ENCODE results near the gene ARRB1.

The ARRB1 gene

DNA sequence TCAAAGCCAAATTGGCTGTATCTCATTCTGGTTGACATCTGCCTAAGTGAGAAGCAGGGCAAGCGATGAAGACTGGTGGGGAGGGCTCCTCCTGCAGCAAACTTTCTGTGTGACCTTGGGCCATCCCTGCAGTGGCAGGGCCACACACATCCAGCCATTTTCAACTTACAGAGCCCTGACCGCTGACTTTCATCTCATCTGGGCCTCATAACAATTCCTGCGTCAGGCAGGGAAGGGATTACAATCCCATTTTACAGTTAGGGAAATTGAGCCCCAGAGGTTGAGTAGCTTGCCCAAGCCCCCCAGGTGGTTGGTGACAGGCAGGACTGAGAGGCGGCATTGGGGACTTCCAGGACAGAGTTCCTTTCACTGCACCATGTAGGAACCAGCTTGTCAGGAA is 89.0 kb downstream of the ARRB1 start:
- WGBS, result 91% methylated on average over 4 of the region's 4 CpGs
- H3K9ac ChIP-seq (ENCODE audit: low read depth, low read length), result no peak overlapping the region
- H3K27ac ChIP-seq (ENCODE audit: low read depth, low read length), result no peak overlapping the region

DNA sequence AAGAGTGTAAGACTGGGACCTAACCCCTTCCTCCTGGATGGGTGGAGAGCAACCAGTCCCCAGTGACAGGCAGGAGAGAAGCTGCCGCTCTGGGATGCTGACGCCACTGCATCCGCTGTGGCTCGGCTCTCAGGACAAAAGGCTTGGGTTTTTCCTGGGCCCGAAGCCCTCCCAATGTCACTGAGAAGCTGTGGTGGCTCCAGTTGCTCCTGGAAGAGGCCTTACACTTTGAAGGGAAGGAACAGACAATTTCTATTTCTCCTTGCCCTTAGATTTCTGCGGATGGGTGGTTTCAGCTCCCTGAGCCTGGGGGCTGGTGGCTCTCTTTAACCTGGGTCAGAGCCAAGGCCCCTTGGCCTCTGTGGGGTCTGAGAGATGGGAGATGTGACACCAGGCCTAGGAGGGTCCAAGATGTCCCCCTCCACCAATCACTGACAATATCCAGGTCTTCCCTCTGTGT is 89.5 kb downstream of the ARRB1 start:
- Histone ChIP-seq H3K4me1 (ENCODE audit: insufficient read depth, low read length) (no peaks in the 10 kb centered on the region), H3K27me3 (ENCODE audit: insufficient read depth, low read length) (peaks cover 3% of the 10 kb centered on the region; the same call in 1 of the 2 replicates), H3K9me3 (ENCODE audit: insufficient read depth, low read depth, low read length) (no peaks in the 10 kb centered on the region), H3K27ac (ENCODE audit: low read depth, low read length) (no peak overlapping the region), H3K4me3 (ENCODE audit: low read length) (no peak overlapping the region), H3K9ac (ENCODE audit: low read depth, low read length) (no peak overlapping the region), H3K36me3 (ENCODE audit: insufficient read depth, low read length) (no peaks in the 10 kb centered on the region; the same call in 1 of the 2 replicates)
- WGBS, result 83% methylated on average over 6 of the region's 6 CpGs

More for the DNA sequence above, 89.0 kb downstream of the ARRB1 start:
- Histone ChIP-seq H3K4me1 (ENCODE audit: insufficient read depth, low read length) (no peaks in the 10 kb centered on the region), H3K36me3 (ENCODE audit: insufficient read depth, low read length) (no peaks in the 10 kb centered on the region; the same call in 1 of the 2 replicates), H3K9me3 (ENCODE audit: insufficient read depth, low read depth, low read length) (no peaks in the 10 kb centered on the region), H3K4me3 (ENCODE audit: low read length) (no peak overlapping the region), H3K27me3 (ENCODE audit: insufficient read depth, low read length) (peaks cover 3% of the 10 kb centered on the region; the same call in 1 of the 2 replicates)

DNA sequence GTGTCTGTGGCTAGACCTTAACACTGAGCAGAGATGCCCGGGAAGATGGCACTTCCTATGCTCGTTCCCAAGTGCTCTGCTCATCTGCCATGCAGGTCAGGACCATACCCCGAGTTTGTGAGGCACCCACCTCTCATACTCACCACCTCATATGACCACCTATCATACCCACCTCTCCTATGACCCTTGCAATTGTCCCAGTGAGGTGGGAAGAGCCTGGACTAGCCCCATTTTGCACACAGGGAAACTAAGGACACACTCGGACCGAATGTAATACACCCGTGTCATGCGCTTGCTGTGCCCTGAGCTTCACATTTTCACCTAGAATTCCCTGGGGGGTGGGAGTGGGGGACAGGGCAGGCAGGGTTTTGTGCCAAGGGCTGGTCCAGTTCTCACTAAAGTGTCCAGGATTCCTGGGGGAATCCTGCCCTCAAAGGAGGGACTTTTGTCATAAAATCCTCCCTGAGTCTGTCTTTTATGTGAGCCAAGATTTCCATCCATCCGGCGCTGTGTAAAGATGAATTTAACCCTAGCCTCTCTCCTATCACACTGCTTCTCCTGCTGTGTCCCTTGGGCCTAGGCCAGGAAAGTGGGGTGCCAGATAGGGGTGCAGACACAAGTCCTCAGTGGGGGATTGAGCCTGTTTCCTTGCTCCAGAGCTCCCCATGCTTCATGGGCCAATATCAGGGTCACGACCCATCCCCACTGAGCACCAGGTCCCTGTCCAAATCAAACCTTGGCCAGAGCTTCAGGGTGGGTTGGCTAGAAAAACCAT is 90.9 kb downstream of the ARRB1 start:
- WGBS, result 70% methylated on average over 10 of the region's 10 CpGs
- Histone ChIP-seq H3K27me3 (ENCODE audit: insufficient read depth, low read length) (peaks cover 3% of the 10 kb centered on the region; the same call in 1 of the 2 replicates), H3K36me3 (ENCODE audit: insufficient read depth, low read length) (no peaks in the 10 kb centered on the region)

DNA sequence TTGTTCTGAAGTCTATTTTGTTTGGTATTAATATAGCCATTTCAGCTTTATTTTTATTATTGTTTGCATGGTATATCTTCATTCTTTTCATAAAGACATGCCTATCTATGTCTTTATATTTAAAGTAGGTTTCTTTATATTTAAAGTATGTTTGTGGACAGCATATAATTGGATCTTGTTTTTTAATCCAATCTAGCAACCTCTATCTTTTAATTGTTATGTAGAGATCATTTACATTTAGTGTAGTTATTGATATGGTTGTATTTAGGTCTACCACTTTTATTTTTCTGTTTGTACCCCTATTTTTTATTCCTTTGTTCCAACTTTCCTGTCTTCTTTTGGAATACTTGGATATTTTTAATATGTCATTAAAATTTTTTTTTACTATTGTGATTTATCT is 97.1 kb downstream of the ARRB1 start:
- H3K4me3 ChIP-seq (ENCODE audit: low read length), result no peak overlapping the region
- no peak overlapping the region for H3K27ac ChIP-seq (ENCODE audit: low read depth, low read length)
- H3K9ac ChIP-seq (ENCODE audit: low read depth, low read length), result no peak overlapping the region
- H3K9me3 ChIP-seq (ENCODE audit: insufficient read depth, low read depth, low read length), result peaks cover 4% of the 10 kb centered on the region; the same call in 1 of the 2 replicates
- no peaks in the 10 kb centered on the region for H3K4me1 ChIP-seq (ENCODE audit: insufficient read depth, low read length)
- H3K36me3 ChIP-seq (ENCODE audit: insufficient read depth, low read length), result no peaks in the 10 kb centered on the region
- H3K27me3 ChIP-seq (ENCODE audit: insufficient read depth, low read length), result no peaks in the 10 kb centered on the region

More for the DNA sequence above, 90.9 kb downstream of the ARRB1 start:
- Histone ChIP-seq H3K4me1 (ENCODE audit: insufficient read depth, low read length) (no peaks in the 10 kb centered on the region), H3K9ac (ENCODE audit: low read depth, low read length) (no peak overlapping the region), H3K27ac (ENCODE audit: low read depth, low read length) (no peak overlapping the region), H3K9me3 (ENCODE audit: insufficient read depth, low read depth, low read length) (no peaks in the 10 kb centered on the region), H3K4me3 (ENCODE audit: low read length) (no peak overlapping the region)

DNA sequence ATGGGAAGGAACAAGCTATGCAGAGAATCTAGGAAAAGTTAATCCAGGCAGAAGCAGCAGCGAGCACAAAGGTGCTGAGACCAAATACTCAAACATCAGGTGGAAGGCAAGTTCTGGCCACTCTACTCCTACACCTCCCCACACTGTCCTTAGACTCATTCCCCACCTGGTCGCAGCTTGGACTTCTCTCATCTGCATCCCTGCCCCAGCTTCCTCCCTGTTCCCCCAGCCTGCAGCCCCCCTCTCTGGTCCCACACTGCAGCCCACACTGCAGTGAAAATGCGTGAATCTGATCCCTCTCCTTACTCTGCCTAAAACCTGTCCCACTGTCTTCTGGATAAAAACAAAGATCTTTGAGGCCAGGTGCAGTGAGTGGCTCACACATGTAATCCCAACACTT is 101.8 kb downstream of the ARRB1 start:
- Histone ChIP-seq H3K9me3 (ENCODE audit: insufficient read depth, low read depth, low read length) (peaks cover 4% of the 10 kb centered on the region; the same call in 1 of the 2 replicates), H3K9ac (ENCODE audit: low read depth, low read length) (no peak overlapping the region), H3K27me3 (ENCODE audit: insufficient read depth, low read length) (peaks cover 11% of the 10 kb centered on the region), H3K36me3 (ENCODE audit: insufficient read depth, low read length) (no peaks in the 10 kb centered on the region), H3K27ac (ENCODE audit: low read depth, low read length) (no peak overlapping the region), H3K4me3 (ENCODE audit: low read length) (no peak overlapping the region), H3K4me1 (ENCODE audit: insufficient read depth, low read length) (no peaks in the 10 kb centered on the region)
- WGBS, result 68% methylated on average over 3 of the region's 3 CpGs

DNA sequence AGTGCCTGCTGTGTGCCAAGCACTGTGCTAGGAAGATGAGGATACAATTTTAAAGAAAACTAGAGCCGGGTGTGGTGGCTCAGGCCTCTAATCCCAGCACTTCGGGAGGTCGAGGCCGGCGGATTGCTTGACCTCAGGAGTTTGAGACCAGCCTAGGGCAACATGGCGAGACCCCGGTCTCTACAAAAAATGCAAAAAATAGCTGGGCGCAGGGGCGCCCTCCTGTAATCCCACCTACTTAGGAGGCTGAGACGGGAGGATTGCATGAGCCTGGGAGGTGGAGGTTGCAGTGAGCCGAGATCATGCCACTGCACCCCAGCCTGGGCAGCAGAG is 102.6 kb downstream of the ARRB1 start:
- no peaks in the 10 kb centered on the region for H3K36me3 ChIP-seq (ENCODE audit: insufficient read depth, low read length)
- 48% methylated on average over 8 of the region's 11 CpGs for WGBS
- H3K27ac ChIP-seq (ENCODE audit: low read depth, low read length), result no peak overlapping the region
- H3K4me1 ChIP-seq (ENCODE audit: insufficient read depth, low read length), result no peaks in the 10 kb centered on the region
- H3K4me3 ChIP-seq (ENCODE audit: low read length), result no peak overlapping the region
- H3K9me3 ChIP-seq (ENCODE audit: insufficient read depth, low read depth, low read length), result peaks cover 4% of the 10 kb centered on the region; the same call in 1 of the 2 replicates
- H3K27me3 ChIP-seq (ENCODE audit: insufficient read depth, low read length), result peaks cover 19% of the 10 kb centered on the region
- H3K9ac ChIP-seq (ENCODE audit: low read depth, low read length), result no peak overlapping the region

DNA sequence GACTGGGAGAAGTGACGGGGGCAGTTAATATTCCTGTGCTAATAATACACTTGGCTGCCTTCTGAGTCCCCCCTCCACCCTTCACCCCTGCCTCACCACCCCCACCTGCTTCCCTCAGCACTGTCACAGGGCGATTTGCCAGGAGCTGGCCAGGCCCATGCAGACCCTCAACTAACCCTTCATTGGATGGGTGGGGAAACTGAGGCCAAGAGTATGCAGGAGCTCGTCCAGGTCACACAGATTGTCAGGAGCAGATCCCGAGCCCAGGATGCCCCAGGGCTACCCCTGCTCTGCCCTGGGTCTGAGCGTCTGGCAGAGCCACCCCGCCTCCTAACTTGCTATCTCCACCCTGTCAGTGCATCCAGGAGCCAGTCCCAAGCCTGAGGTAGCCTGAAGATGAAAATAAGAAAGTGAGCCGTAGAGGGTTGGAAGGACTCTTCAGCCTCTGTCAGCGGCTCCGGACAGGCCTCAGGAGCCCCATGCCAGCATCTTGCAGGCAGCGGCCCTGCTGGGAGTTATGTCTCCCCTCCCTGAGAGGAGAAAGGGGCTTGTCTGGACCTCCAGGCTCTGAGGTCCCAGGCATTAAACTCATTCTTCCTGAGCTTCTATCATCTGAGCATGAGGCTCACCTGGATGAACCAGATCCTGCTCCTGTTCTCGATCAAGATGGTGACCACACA is 104.7 kb downstream of the ARRB1 start:
- Histone ChIP-seq H3K27ac (ENCODE audit: low read depth, low read length) (no peak overlapping the region), H3K27me3 (ENCODE audit: insufficient read depth, low read length) (peaks cover 39% of the 10 kb centered on the region), H3K4me1 (ENCODE audit: insufficient read depth, low read length) (no peaks in the 10 kb centered on the region), H3K4me3 (ENCODE audit: low read length) (no peak overlapping the region), H3K36me3 (ENCODE audit: insufficient read depth, low read length) (no peaks in the 10 kb centered on the region), H3K9ac (ENCODE audit: low read depth, low read length) (no peak overlapping the region), H3K9me3 (ENCODE audit: insufficient read depth, low read depth, low read length) (0 out of 2 replicates have a peak, but pooled peaks cover 4% of the 10 kb centered on the region)
- 90% methylated on average over 11 of the region's 11 CpGs for WGBS

DNA sequence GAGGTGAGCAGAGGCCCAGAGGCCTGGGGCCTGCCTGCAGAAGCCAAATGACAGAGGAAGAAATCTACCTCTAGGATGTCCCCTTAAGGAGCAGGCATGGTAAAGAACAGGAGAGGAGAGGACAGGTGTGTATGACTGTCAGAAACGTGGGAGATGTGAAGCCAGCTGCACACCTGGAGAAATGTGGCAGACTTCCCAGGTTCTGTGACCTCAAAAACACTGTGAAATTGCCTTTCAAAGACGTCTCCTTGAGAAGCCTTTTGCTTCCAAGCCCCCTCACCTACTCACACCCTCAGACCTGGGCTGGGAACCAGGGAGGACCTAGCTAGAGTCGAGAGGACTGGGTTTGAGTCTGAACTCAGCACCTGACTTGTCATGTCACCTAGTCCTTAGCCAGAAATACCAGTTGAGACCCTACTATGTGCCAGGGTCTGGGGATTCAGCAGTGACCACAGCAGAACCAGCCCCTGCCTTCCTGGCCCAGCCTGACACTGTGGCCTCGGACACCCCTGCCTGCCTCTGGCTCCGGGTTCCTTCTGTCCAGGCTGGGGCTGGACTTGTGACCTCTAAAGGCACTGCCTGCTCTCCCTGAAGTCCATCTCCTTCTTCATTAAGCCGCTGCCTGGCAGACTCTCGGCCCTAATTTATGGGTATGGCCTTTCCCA is 105.3 kb downstream of the ARRB1 start:
- Histone ChIP-seq H3K27me3 (ENCODE audit: insufficient read depth, low read length) (peaks cover 45% of the 10 kb centered on the region), H3K9ac (ENCODE audit: low read depth, low read length) (no peak overlapping the region), H3K36me3 (ENCODE audit: insufficient read depth, low read length) (no peaks in the 10 kb centered on the region), H3K4me3 (ENCODE audit: low read length) (no peak overlapping the region), H3K4me1 (ENCODE audit: insufficient read depth, low read length) (no peaks in the 10 kb centered on the region), H3K9me3 (ENCODE audit: insufficient read depth, low read depth, low read length) (no peaks in the 10 kb centered on the region), H3K27ac (ENCODE audit: low read depth, low read length) (no peak overlapping the region)
- 88% methylated on average over 7 of the region's 7 CpGs for WGBS

DNA sequence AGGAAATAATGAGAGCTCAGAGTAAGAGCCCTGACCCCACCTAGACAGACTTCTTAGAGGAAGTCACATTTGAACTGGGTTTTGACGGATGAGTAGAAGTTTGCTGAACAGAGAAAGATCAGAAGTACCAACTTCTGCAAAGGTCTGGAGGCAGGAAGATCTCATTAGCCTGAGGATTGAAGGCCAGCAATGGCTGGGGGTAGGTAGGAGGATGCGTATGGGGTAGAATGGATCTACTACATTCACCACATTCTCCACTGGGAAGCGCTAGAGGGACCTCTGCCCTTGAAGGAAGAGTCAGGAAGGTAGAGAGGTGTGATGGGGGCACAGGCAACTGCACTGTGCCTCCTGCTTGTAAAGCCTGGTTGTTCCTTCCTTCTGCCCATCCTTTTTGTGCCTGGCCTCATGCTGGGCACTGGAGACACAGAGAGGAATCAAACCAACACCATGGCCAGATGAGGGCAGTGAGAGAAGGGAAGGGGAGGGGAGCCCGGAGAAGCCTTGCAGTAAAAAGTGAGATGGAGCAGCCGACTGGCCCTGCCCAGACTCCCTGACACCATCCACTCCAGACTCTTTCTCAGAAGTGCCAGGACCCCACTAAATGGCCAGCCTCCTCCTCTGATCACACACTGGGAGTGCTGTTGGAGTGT is 106.0 kb downstream of the ARRB1 start:
- 90% methylated on average over 1 of the region's 5 CpGs for WGBS
- Histone ChIP-seq H3K4me3 (ENCODE audit: low read length) (no peak overlapping the region), H3K9ac (ENCODE audit: low read depth, low read length) (no peak overlapping the region), H3K9me3 (ENCODE audit: insufficient read depth, low read depth, low read length) (no peaks in the 10 kb centered on the region), H3K27me3 (ENCODE audit: insufficient read depth, low read length) (peaks cover 51% of the 10 kb centered on the region), H3K4me1 (ENCODE audit: insufficient read depth, low read length) (no peaks in the 10 kb centered on the region), H3K36me3 (ENCODE audit: insufficient read depth, low read length) (no peaks in the 10 kb centered on the region), H3K27ac (ENCODE audit: low read depth, low read length) (no peak overlapping the region)

DNA sequence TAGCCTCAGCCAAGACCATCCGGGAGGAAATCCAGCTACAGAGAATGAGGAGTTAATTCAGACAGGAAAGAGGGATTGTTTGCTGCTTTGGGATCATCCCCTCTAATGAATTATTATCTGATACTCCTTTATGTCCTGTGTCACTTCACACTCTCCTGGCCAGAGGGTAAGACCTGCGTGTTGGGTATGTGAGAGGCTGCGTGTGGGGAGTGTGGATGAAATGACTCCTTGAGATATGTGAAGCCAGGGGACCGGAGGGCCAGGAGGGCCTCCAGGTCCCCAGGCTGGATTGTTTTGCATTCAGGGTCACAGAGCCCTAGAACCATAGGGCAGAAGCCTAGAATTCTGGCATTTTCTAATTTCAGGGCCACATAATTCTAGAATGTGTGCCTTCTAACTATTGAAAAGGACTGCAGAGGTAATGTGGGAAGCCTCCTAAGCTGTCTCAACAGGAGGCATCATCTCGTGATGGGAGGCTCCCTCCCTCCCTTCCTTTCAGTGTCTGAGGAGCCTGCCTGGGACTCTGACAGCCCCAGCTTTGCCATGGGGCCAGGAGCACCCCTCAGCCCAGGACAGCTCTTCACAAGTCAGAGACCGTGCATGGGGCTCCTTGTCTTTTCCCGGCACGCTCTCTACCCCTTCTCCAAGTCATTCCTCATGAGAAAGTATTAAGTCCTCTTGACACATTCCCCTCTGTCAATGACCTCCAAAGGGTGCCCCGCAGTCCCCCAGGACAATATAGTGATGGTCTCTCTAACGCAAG is 107.2 kb downstream of the ARRB1 start:
- WGBS, result 81% methylated on average over 10 of the region's 10 CpGs
- Histone ChIP-seq H3K9me3 (ENCODE audit: insufficient read depth, low read depth, low read length) (no peaks in the 10 kb centered on the region), H3K27ac (ENCODE audit: low read depth, low read length) (no peak overlapping the region), H3K4me1 (ENCODE audit: insufficient read depth, low read length) (peaks cover 10% of the 10 kb centered on the region), H3K9ac (ENCODE audit: low read depth, low read length) (no peak overlapping the region), H3K36me3 (ENCODE audit: insufficient read depth, low read length) (no peaks in the 10 kb centered on the region), H3K4me3 (ENCODE audit: low read length) (no peak overlapping the region), H3K27me3 (ENCODE audit: insufficient read depth, low read length) (peaks cover 64% of the 10 kb centered on the region)

Measured in HUES64 (cell line).